HepG2 (cell line): ENCODE measurements around the gene HSD3B7. TPM values are rescaled to one million over a fixed set of nuclear protein-coding genes. Genes with fewer than 3 reads are reported as not detected.
"Not testable (repeated sequence)": the region's sequence is repeated elsewhere in the genome, so short reads cannot be mapped to it uniquely, and the experiment has no call there.

ENCODE experiments used
- ATAC-seq: fragments of 200-7000 bp; cut with Tn5 transposase; 3 replicates; pipeline ENCODE4 v1.9.1; 2020; ENCODE audit warnings: mild to moderate bottlenecking, moderate library complexity
- BruUV-seq: library from RNA; stranded (reverse); fragments of 400-500 nt; replicated peaks from 2 replicates; lab custom pipeline; 2021; lab: Mats Ljungman, UMichigan
- CTCF ChIA-PET: fragments of 300-600 bp; formaldehyde crosslinking; extraction: SDS; loops from one replicate; lab custom pipeline; 2021; ENCODE audit warnings: low total read pairs, inconsistent platforms, low intra/inter-chr PET ratio; lab: Yijun Ruan, JAX
- POLR2A ChIA-PET: fragments of 350-600 bp; sonication (Branson Sonifier 250); formaldehyde crosslinking; loops from one replicate; lab custom pipeline; 2020; ENCODE audit warnings: antibody characterized with exemption, inconsistent platforms; lab: Yijun Ruan, JAX
- DNase-seq: peaks from one replicate; pipeline ENCODE4 v3.0.0-alpha.2; 2015; ENCODE audit warnings: low spot score
- FAIRE-seq: peaks from 3 replicates; lab custom pipeline; 2011; peaks lifted over from hg19 to GRCh38; lab: Jason Lieb, UNC
- H2AFZ ChIP-seq: one replicate; pipeline ENCODE4 v1.6.1; 2011; ENCODE audit warnings: low read length, inconsistent platforms
- H3K27ac ChIP-seq: fragments of 300-600 bp; 3 replicates; pipeline ENCODE4 v1.8.0; 2011; ENCODE audit warnings: mixed run types, mild to moderate bottlenecking, mixed read lengths, low read length, inconsistent platforms; ENCODE audit not compliant: insufficient read depth; ENCODE audit errors: extremely low read length
- H3K27me3 ChIP-seq, 2 experiments: fragments of 200-600 bp in 1 of 2; 2 replicates in 1 of 2; 3 replicates in 1 of 2; pipeline versions ENCODE4 v1.6.0 to v1.8.0; 2011; ENCODE audit warnings: low read length in 2 of 2, mild to moderate bottlenecking in 2 of 2, moderate library complexity in 2 of 2, inconsistent platforms in 1 of 2; ENCODE audit not compliant: insufficient read depth in 2 of 2, control insufficient read depth in 1 of 2
- H3K36me3 ChIP-seq, 2 experiments: fragments of 200-600 bp in 1 of 2; replicated peaks in 1 of 2; 2 replicates in 1 of 2; 3 replicates in 1 of 2; pipeline versions ENCODE4 v1.5.1 to v1.8.0; 2011; ENCODE audit warnings: low read length in 2 of 2, inconsistent platforms in 1 of 2; ENCODE audit not compliant: insufficient read depth in 2 of 2, control insufficient read depth in 1 of 2
- H3K4me1 ChIP-seq: 2 replicates; pipeline ENCODE4 v1.5.1; 2012; ENCODE audit warnings: low read length, inconsistent platforms; ENCODE audit not compliant: insufficient read depth
- H3K4me2 ChIP-seq: 2 replicates; pipeline ENCODE4 v1.6.0; 2011; ENCODE audit warnings: low read depth, low read length, inconsistent platforms
- H3K4me3 ChIP-seq, 3 experiments: fragments of 200-600 bp in 1 of 3; sonication (generic), shearing (Covaris generic) in 1 of 3; replicated peaks in 1 of 3; 2 replicates each; pipeline ENCODE4 v1.5.1; 2011 to 2016; ENCODE audit warnings: low read length in 3 of 3, inconsistent platforms in 2 of 3, low read depth in 2 of 3, mild to moderate bottlenecking in 2 of 3, control low read depth in 1 of 3, mixed read lengths in 1 of 3; ENCODE audit not compliant: insufficient read depth in 1 of 3
- H3K79me2 ChIP-seq: one replicate; pipeline ENCODE4 v1.6.1; 2011; ENCODE audit warnings: low read length, inconsistent platforms; ENCODE audit not compliant: insufficient read depth
- H3K9ac ChIP-seq: 2 replicates; pipeline ENCODE4 v1.6.0; 2011; ENCODE audit warnings: mild to moderate bottlenecking, low read depth, low read length, inconsistent platforms; ENCODE audit not compliant: insufficient read depth
- H3K9me3 ChIP-seq: 2 replicates; pipeline ENCODE4 v1.5.1; 2012; ENCODE audit warnings: mild to moderate bottlenecking, low read length
- H4K20me1 ChIP-seq: 2 replicates; pipeline ENCODE4 v1.6.0; 2011; ENCODE audit warnings: inconsistent platforms, mild to moderate bottlenecking, low read length, moderate library complexity; ENCODE audit not compliant: insufficient read depth
- KDM2A ChIP-seq: sonication (generic); formaldehyde crosslinking; IDR thresholded peaks from 2 replicates; pipeline ENCODE4 v1.4.0; 2020; ENCODE audit warnings: low read depth, missing genetic modification reagents, borderline replicate concordance
- MZF1 ChIP-seq: sonication (generic); formaldehyde crosslinking; IDR thresholded peaks from 2 replicates; pipeline ENCODE4 v1.8.1; 2023; ENCODE audit warnings: mild to moderate bottlenecking, missing genetic modification reagents, borderline replicate concordance
- SOX13 ChIP-seq, 3 experiments: fragments of 450-650 bp in 1 of 3; sonication (generic) in 1 of 3; formaldehyde crosslinking in 1 of 3; IDR thresholded peaks in 2 of 3; conservative IDR thresholded peaks in 1 of 3; 2 replicates each; pipeline versions ENCODE4 v1.5.0 to v1.6.1; 2016 to 2020; ENCODE audit warnings: antibody characterized with exemption in 1 of 3, mild to moderate bottlenecking in 1 of 3, missing compliant biosample characterization in 1 of 3, missing genetic modification reagents in 1 of 3, moderate library complexity in 1 of 3
- U2AF1 ChIP-seq: fragments of 200-400 bp; formaldehyde crosslinking; optimal IDR thresholded peaks from 2 replicates; pipeline ENCODE3; 2017; ENCODE audit warnings: mild to moderate bottlenecking, low read depth, low read length
- XBP1 ChIP-seq: sonication (generic); formaldehyde crosslinking; IDR thresholded peaks from 2 replicates; pipeline ENCODE4 v1.5.0; 2020; ENCODE audit warnings: missing genetic modification reagents
- ZFP1 ChIP-seq: IDR thresholded peaks from 2 replicates; pipeline ENCODE4 v1.6.1; 2016
- WGBS: methylation state at CpG from one replicate; pipeline ENCODE4 v1.1.6; 2017; ENCODE audit warnings: low lambda C conversion rate; 5-methylcytosine and 5-hydroxymethylcytosine counted together
- in situ Hi-C: cut with HindIII; loops from 2 replicates; pipeline ENCODE4 v1.10.0; 2017; ENCODE audit warnings: low pct_unique_long_range_greater_than_20kb; ENCODE audit not compliant: extremely low pct_ligation_motif_present
- intact Hi-C: fragments of 100-400 bp; cut with micrococcal nuclease; formaldehyde crosslinking; loops from one replicate; pipeline ENCODE4 v1.10.0; 2022; ENCODE audit not compliant: unreplicated experiment
- polyA plus RNA-seq, 8 experiments: library from polyadenylated mRNA; depleted of rRNA in 3 of 8; stranded (reverse) in 7 of 8; unstranded in 1 of 8; fragments of >200 nt; fragmentation: Illumina TruSeq in 4 of 8; extraction: Trizol in 4 of 8; gene quantifications; 2 replicates each; pipeline versions ENCODE4 v1.2.1 to v1.2.3, GENCODE V29; 2011 to 2016; ENCODE audit warnings: low read depth in 4 of 8, missing spikeins in 1 of 8, mixed read lengths in 1 of 8; ENCODE audit not compliant: insufficient read depth in 1 of 8
- total RNA-seq, 5 experiments: library from RNA; depleted of rRNA; stranded (reverse); fragments of >200 nt; fragmentation: Illumina TruSeq; extraction: Trizol; gene quantifications; 2 replicates each; pipeline ENCODE4 v1.2.3, GENCODE V29; 2016; ENCODE audit warnings: low read depth in 1 of 5
- TF ChIP-seq, protein P1 (sequence below): sonication (generic); formaldehyde crosslinking; IDR thresholded peaks from 2 replicates; pipeline ENCODE4 v1.4.0; 2020; ENCODE audit warnings: missing genetic modification reagents
- TF ChIP-seq, protein P2 (sequence below): IDR thresholded peaks from 2 replicates; pipeline ENCODE4 v1.6.1; 2012; ENCODE audit warnings: low read depth, low read length, improper control_type of control experiment
- TF ChIP-seq, protein P3 (sequence below): sonication (generic); formaldehyde crosslinking; IDR thresholded peaks from 2 replicates; pipeline ENCODE4 v1.8.1; 2023; ENCODE audit warnings: mild to moderate bottlenecking, moderate library complexity, missing genetic modification reagents
- TF ChIP-seq, protein P4 (sequence below): IDR thresholded peaks from 2 replicates; pipeline ENCODE4 v1.6.1; 2016; ENCODE audit warnings: missing genetic modification reagents, missing compliant biosample characterization

The HSD3B7 gene
- total and polyA plus RNA-seq, 2 of the 13 experiments (the other 11 are each of a cell fraction or from before 2014, with no cell fraction given) = 32.9 to 69.7 TPM

DNA sequence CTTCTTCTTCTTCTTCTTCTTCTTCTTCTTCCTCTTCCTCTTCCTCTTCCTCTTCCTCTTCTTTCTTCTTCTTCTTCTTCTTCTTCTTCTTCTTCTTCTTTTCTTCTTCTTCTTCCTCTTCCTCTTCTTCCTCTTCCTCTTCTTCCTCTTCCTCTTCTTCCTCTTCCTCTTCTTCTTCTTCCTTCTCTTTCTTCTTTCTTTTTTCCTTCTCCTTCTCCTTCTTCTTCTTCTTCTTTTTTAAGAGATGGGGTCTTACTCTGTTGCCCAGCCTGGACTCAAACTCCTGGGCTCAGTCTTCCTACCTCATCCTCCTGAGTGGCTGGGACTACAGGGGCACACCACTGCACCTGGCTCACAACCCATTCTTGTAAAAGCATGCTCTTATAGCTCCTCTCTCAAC lies 28.3 kb downstream of the HSD3B7 start:
- H3K79me2 ChIP-seq, DNase-seq, BruUV-seq, H3K4me3 ChIP-seq, CTCF ChIA-PET, H3K36me3 ChIP-seq, H3K27ac ChIP-seq, H3K9ac ChIP-seq, H3K4me2 ChIP-seq, ATAC-seq, H4K20me1 ChIP-seq, H3K9me3 ChIP-seq, intact Hi-C loops, H2AFZ ChIP-seq, FAIRE-seq, in situ Hi-C loops: not testable (repeated sequence)
- Histone ChIP-seq H3K27me3 (peaks cover 6 to 37% of the 10 kb centered on the region in 2 experiments), H3K4me1 (peaks cover 23% of the 10 kb centered on the region)
- POLR2A ChIA-PET = interaction anchor here (0.5 kb wide), 1 partner anchor 19 kb away, joined by 3 read pairs; no protein-coding TSS in a partner anchor

DNA sequence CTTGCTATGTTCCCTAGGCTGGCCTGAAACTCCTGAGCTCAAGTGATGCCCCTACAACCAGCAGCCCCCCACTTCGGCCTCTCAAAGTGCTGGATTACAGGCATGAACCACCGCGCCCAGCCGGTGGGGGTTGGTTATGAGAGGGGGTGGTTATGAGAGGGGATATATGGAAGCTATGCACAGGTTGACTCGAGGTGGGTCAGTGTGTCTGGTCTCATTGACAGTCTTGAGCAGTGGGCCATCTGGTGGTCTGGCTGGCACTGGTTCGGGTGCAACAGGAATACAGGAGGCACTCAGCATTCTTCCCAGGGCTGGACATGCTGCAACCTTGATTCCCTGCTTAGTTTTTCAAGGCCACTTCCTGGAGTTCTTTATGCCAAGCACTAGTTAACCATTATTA lies 31.0 kb downstream of the HSD3B7 start:
- BruUV-seq = no TSS peak
- Histone ChIP-seq H3K27ac (no peak overlapping the region), H3K9ac (no peak overlapping the region), H2AFZ (no peak overlapping the region), H3K4me1 (peaks cover 17% of the 10 kb centered on the region), H3K27me3 (peaks cover 2 to 19% of the 10 kb centered on the region in 2 experiments), H3K4me2 (peak overlapping the region; percentile 38; the same call in 1 of the 2 replicates), H3K4me3 (no peak overlapping the region), H3K79me2 (no peaks in the 10 kb centered on the region), H4K20me1 (no peaks in the 10 kb centered on the region), H3K36me3 (no peaks in the 10 kb centered on the region), H3K9me3 (no peaks in the 10 kb centered on the region)
- POLR2A ChIA-PET = interaction anchor here (0.7 to 2.6 kb wide), 5 partner anchors 14 to 66 kb away, joined by 3 to 11 read pairs (median 4); partner anchors contain the start of genes HSD3B7, ZNF646 and ZNF668
- DNase-seq (peak; percentile 82), ATAC-seq (peak; percentile 92), FAIRE-seq (peak; percentile 88)
- 48% methylated on average over 6 of the region's 6 CpGs for WGBS
- intact Hi-C loops = loop anchor here (1.0 to 2.0 kb wide), 2 partner anchors 17 to 31 kb away; partner anchors contain the start of gene HSD3B7
- CTCF ChIA-PET = interaction anchor here (3.1 kb wide), 1 partner anchor 31 kb away, joined by 29 read pairs; the partner anchor contains the start of gene HSD3B7
- in situ Hi-C loops = no loop called here
- TF ChIP-seq U2AF1 (no peak), KDM2A (CRISPR knock-in tag) (peak; percentile 62; the same call in 1 of the 2 replicates), ZFP1 (CRISPR knock-in tag) (0 out of 2 replicates have a peak, but pooled peaks have one; percentile 59), XBP1 (CRISPR knock-in tag) (no peak), SOX13 (IDR thresholded peaks at IDR 0.05) (no peak), SOX13 (CRISPR knock-in tag; conservative IDR thresholded peaks at IDR 0.05 in 1 of 2, IDR thresholded peaks at IDR 0.05 in 1 of 2) (peak in 1 of 2 experiments; percentile 23; a peak in 1 of 4 replicates), MZF1 (CRISPR knock-in tag) (no peak)
- TF ChIP-seq, protein P1, sequence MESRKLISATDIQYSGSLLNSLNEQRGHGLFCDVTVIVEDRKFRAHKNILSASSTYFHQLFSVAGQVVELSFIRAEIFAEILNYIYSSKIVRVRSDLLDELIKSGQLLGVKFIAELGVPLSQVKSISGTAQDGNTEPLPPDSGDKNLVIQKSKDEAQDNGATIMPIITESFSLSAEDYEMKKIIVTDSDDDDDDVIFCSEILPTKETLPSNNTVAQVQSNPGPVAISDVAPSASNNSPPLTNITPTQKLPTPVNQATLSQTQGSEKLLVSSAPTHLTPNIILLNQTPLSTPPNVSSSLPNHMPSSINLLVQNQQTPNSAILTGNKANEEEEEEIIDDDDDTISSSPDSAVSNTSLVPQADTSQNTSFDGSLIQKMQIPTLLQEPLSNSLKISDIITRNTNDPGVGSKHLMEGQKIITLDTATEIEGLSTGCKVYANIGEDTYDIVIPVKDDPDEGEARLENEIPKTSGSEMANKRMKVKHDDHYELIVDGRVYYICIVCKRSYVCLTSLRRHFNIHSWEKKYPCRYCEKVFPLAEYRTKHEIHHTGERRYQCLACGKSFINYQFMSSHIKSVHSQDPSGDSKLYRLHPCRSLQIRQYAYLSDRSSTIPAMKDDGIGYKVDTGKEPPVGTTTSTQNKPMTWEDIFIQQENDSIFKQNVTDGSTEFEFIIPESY (CRISPR knock-in tag) = no peak
- TF ChIP-seq, protein P2, sequence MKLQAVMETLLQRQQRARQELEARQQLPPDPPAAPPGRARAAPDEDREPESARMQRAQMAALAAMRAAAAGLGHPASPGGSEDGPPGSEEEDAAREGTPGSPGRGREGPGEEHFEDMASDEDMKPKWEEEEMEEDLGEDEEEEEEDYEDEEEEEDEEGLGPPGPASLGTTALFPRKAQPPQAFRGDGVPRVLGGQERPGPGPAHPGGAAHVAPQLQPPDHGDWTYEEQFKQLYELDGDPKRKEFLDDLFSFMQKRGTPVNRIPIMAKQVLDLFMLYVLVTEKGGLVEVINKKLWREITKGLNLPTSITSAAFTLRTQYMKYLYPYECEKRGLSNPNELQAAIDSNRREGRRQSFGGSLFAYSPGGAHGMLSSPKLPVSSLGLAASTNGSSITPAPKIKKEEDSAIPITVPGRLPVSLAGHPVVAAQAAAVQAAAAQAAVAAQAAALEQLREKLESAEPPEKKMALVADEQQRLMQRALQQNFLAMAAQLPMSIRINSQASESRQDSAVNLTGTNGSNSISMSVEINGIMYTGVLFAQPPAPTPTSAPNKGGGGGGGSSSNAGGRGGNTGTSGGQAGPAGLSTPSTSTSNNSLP = peak; percentile 39; the same call in 1 of the 2 replicates
- TF ChIP-seq, protein P3, sequence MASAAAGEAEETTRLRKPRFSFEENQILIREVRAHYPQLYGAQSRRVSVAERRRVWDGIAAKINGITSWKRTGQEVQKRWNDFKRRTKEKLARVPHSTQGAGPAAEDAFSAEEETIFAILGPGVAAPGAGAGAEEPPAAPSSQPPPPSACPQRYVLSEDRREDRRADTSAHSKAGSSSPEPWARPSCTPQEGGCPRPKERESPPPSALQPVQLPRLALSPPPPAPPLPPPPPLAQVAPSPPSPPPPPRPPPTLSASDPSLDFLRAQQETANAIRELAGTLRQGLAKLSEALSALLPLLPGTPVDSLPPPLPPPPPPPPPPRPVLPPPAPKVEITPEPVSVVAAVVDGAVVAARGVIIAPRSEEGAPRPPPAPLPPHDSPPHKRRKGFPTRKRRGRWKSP (CRISPR knock-in tag) = 0 out of 2 replicates have a peak, but pooled peaks have one; percentile 26
- TF ChIP-seq, protein P4, sequence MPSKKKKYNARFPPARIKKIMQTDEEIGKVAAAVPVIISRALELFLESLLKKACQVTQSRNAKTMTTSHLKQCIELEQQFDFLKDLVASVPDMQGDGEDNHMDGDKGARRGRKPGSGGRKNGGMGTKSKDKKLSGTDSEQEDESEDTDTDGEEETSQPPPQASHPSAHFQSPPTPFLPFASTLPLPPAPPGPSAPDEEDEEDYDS (CRISPR knock-in tag) = peak; percentile 40; the same call in 1 of the 2 replicates
